Measurements from ENCODE around the gene TESK1.

TESK1 gene

GRCh38 chr9:35646533-35647265 is 41.6 kb downstream of the TESK1 start:
- TF ChIP-seq CTCF (IDR thresholded peaks at IDR 0.05; ENCODE audit: borderline replicate concordance, insufficient read depth, low read depth, low read length) = peak; percentile 97
- H3K4me3 ChIP-seq (ENCODE audit: low read depth, low read length) = peak overlapping the region; percentile 58

- no peak for TF ChIP-seq CTCF (IDR thresholded peaks at IDR 0.05; ENCODE audit: borderline replicate concordance, insufficient read depth, low read depth, low read length)
- H3K4me3 ChIP-seq (ENCODE audit: low read depth, low read length) = peak overlapping the region; percentile 75
Measured at GRCh38 chr9:35649431-35650340, 44.6 kb downstream of the TESK1 start.

GRCh38 chr9:35650341-35651158 is 45.5 kb downstream of the TESK1 start, which contains the start of gene SIT1:
SIT1 (minus strand) TSS chr9:35650931; CDS start chr9:35650853, 78 bp downstream.
- peak within 1 kb of the TSS; percentile 75 for H3K4me3 ChIP-seq (ENCODE audit: low read depth, low read length)
- TF ChIP-seq CTCF (IDR thresholded peaks at IDR 0.05; ENCODE audit: borderline replicate concordance, insufficient read depth, low read depth, low read length) = no peak

GRCh38 chr9:35651956-35652828 is 47.1 kb downstream of the TESK1 start:
- no peak overlapping the region for H3K4me3 ChIP-seq (ENCODE audit: low read depth, low read length)
- TF ChIP-seq CTCF (IDR thresholded peaks at IDR 0.05; ENCODE audit: borderline replicate concordance, insufficient read depth, low read depth, low read length) = no peak

- H3K4me3 ChIP-seq (ENCODE audit: low read depth, low read length) = no peak overlapping the region
- no peak for TF ChIP-seq CTCF (IDR thresholded peaks at IDR 0.05; ENCODE audit: borderline replicate concordance, insufficient read depth, low read depth, low read length)
Measured at GRCh38 chr9:35652829-35653209, 47.8 kb downstream of the TESK1 start.

- no peak for TF ChIP-seq CTCF (IDR thresholded peaks at IDR 0.05; ENCODE audit: borderline replicate concordance, insufficient read depth, low read depth, low read length)
- H3K4me3 ChIP-seq (ENCODE audit: low read depth, low read length) = no peak overlapping the region
Measured at GRCh38 chr9:35653611-35654010, 48.5 kb downstream of the TESK1 start.

Measured in GM12875 (cell line).